HG02678 (cell line): Measurements from ENCODE around the gene KCTD11.
"Not testable (repeated sequence)": the region's sequence is repeated elsewhere in the genome, so short reads cannot be mapped to it uniquely, and the experiment has no call there.

Source experiments
- ATAC-seq: cut with Tn5 transposase; IDR thresholded peaks from one replicate; pipeline ENCODE4 v1.9.1; 2021; ENCODE audit warnings: mild to moderate bottlenecking, moderate library complexity; ENCODE audit not compliant: unreplicated experiment

Gene KCTD11

DNA sequence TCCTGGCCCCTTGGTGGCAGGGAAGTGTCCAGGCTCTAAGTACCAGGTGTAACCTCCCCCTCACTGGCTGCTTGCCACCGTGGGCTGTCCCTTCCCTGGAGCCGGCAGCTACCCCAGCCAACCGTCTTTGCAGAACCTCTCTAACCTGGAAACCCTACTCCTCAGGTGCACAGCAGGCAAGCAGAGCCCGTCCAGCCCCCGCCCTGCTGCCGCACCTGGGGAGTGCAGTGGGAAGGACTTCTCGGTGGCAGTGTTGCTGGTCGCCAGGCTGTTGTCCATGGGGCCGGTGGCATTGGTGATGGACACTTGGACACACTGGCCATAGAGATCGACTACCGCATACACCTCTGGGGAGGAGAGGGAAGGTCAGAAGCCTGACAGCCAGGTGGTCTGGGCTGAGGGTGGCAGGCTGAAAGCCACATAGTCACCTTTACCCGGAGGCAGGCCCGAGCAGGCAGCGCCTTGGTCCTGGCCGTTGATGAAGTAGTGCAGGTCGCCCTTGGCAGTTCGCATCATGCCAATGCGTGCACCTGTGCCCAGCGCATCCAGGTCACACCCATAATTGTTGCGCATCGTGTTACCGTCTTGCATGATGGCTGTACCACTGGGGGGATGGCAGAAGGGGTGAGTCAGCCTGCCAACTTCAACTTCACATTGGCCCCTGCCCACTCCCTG is 29.3 kb upstream of the KCTD11 start:
- ATAC-seq: no peak

DNA sequence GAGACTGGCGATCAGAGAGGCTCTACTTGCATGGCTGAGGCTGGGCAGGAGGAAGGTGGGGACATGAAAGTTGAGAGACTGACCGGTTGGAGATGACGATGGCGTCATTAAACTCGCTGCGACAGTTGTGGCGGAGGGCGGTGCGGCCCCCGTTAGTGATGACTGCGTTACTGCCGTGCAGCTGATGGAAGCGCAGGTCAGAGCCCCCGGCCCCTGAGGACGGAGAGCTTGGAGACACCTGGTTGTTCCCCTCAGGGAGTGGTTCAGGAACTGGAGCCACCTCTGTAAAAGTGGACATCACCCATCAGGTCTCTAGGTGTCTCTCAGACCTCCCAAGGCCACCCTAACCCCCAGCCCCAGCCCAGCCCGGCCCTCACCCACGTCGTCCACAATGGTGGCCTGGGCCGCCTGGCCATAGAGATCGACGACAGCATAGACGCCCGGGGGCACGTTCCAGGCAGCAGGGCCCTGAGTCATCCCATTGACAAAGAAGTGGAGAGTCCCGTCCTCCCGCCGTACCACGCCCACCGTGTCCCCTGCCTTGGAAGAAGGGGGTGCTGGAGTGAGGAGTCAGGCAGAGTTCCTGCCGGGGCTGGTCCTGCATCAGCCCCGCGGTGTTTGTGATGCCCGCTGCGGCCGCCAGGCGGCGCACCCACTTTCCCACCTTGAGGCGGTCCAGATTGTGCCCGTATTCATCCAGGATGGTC is 28.1 kb upstream of the KCTD11 start:
- no peak for ATAC-seq

DNA sequence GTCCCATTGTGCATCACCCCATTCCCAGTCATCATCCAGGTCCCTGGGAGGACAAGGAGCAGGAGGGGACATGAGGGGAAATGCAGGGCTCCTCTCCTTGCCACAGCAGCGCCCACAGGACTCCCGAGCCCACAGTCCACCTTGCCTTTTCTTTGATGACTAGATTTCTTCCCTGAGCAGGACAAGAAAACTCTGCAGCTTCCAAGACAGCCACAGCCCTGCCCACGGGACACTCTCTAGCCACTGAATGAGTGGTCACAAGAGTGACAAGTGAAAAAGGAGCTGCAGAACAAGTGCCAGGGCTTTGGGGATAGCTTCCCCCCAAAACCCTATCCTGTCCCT is 27.6 kb upstream of the KCTD11 start:
- no peak for ATAC-seq

DNA sequence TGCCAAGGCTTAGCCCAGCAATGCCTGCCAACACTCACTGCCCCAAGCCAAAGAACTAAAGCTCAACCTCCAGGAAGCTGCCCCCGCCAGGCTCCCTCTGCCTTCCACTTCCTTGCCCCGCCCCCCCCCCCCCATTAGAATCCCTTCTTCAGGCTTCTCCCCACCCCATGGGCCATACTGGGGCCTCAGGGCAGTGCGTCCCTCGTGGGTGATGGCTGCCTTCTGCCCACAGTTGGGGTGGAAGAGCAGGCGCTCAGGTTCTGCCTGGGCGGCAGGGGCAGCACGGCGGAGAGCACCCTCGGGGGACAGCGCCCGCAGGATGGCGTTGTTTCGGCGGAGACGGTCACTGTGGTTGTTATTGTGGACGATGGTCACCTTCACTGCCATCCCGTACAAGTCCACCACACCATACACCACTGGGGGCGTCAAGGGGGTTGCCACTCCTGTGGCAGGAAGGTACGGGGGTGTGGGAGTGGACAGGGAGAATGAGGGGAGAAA is 26.9 kb upstream of the KCTD11 start:
- ATAC-seq: no peak

DNA sequence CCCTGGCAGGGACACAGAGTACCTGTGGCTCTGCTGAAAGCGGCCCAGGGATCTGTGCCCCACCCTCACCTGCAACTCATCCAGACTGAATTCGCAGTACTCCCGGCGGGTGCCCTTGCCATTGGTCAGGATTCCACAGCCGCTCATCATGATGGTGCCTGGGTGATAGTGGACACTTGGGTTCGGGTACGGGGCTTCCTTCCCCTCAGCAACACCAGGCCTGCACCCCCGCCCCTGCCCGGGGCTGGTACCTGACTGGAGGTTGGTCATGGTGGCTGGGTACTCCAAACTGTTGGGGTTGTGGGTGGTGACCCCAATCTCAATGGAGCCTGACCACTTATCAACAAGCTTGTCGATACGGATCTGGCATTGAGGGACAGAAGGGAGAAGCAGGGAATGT is 25.8 kb upstream of the KCTD11 start:
- ATAC-seq: no peak

DNA sequence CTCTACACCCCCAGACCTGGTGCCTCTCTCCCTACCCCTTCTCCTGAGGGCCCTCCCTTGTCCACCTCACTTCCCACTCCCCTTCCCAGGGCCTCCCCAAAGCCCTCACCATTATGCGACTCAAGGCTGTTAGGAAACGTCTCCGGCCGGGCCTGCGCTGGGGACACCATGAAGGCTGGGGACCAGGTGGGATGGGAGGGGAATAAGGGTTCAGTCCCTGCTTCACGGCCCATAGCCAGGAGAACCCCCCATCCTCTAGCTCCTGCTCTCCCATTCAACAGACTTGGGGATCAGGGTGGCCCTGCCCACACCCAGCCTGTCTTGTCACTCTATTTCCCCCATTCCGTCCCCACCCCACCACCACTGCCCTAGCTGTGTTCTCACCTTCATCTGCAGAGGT is 24.9 kb upstream of the KCTD11 start:
- no peak for ATAC-seq

DNA sequence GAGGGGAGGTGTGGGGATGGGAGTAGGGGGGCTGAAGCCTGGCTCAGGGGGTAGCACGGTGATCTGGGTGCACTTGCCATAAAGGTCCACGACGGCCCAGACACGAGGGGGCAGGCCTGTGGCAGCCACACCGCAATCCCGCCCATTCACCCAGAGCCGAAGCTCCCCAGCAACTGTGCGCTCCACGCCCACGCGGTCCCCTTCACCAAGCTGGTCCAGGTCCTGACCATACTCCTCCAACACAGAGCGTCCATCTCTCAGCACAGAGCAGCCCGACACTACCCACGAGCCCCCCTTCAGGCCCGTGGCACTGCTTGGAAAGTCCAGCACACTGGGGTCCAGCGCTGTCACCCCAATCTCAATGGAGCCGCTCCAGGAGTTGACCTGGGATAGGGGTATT is 24.5 kb upstream of the KCTD11 start:
- no peak for ATAC-seq

DNA sequence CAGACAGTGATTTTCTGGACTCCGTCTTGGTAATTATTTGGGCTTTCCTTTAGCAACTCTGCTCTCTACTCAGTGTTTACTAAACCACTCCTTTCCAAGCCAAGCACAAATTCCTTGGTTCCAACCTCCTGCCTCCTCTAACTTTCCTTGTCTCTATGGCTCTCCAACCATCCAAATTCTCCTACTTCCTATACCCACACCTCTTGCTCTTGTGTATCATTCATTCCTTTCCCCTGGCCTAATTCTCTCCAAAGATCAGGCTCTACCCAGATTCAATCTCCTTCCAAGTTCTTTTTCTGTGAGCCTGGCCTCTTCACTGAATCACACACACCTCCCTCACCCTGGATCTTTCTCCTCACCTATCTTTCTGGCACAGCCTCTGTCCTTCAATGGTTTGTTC is 24.0 kb upstream of the KCTD11 start:
- ATAC-seq: no peak

DNA sequence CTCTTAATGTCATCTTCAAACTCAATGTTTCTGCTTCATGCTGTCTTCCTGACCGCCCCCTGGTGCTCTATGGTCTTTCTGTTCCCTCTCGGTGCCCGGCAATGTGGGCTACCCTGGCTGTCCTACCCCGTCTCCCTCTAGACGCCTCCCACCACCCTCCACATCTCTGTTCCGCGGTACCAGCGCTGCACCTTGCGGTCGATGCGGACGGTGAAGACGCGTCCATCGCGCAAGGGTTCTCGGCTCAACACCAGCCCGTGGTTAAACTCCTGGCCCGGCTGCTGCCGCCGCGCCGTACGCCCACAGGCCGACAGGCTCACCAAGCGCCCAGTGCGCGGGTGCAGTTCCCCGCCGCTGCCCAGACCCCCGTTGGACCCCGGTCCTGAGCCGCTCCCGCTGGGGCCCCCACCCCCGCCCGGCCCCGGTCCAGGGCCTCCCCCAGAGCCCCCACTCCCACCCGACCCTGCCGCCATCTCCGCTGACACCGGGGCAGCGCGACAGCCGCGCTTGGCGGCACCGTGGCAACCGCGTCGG is 23.1 kb upstream of the KCTD11 start, which contains the start of gene NEURL4:
NEURL4 (minus strand) TSS at position 496 of the 534 bp plus-strand sequence; CDS start at position 473, 23 bp downstream.
- ATAC-seq: peak; percentile 19

DNA sequence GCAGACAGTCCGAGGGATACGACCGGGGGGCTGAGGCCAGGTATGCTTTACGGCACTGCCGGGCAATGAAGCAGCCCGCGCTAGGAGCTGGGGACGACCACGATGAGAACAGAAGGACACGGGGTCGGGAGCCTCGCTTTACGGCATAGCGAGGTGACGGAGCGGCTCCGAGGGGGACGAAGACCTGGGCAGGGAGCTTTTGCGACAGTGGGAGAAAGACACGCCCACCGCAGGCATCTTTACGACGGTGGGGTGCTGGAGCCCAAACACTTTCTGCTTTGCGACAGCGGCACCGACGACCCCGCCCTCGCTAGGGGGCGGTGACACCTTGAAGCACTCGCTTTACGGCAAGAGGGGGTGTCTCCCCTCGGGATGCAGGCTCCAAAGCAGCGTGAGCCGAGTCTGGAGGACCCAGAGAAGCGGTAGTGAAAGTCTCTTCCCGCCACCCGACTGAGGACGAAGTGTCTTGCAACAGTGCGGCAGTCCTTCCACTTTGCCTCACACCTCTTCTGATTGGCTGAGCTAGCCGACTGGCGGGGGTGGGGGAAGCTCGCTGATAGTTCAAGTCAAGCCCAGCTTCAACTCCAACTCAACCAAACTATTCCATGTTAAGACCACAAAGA is 22.5 kb upstream of the KCTD11 start:
- peak; percentile 67 for ATAC-seq

DNA sequence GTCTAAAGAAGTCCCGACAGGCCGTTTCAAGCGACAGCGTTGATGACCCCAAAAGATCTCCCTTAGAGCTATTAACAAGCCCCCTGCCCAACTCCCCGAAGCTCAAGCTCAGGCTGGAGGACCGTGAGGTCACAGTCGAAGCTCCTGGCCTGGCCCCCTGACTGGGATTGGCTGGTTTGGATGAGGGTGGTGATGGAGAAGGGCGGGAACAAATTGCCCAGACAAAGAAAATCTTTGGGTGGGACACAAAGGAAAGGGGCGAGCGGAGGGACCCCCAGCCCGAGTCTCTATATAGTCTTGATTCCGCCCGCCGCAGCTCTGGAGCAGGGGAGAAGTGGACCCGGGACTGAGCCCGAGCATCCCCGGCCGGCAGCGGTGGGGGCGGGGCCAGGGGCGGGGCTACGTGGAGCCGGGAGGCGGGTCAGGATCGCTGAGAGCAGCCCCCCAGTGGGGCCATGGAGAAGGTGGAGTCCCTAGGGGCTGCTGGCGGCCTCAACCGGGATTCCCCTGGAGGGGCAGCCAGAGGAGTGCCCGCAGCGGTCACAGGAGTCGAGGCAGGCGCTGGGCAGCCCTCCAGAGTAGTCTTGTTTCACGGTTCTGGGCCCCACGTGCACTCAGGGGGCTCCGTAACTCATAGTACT is 21.8 kb upstream of the KCTD11 start:
- peak; percentile 36 for ATAC-seq

DNA sequence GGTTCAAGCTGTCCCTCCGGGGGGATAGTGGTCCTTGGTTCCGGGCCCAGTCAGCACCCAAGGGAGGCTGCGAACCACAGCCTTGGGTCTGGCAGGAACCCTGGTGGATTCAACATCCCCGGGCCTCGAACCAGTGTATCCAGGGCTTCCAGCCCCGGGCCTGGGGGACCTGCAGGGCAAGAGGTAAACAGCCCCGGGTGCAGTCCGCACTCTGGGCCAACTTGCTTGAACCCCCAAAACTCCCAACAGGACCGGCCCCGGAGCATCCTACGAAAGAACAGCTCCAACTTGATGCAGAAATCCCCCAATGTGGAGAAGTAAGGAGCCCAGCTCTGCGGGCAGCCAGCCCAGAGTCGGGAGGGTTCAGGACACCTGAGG is 21.3 kb upstream of the KCTD11 start:
- ATAC-seq: no peak

DNA sequence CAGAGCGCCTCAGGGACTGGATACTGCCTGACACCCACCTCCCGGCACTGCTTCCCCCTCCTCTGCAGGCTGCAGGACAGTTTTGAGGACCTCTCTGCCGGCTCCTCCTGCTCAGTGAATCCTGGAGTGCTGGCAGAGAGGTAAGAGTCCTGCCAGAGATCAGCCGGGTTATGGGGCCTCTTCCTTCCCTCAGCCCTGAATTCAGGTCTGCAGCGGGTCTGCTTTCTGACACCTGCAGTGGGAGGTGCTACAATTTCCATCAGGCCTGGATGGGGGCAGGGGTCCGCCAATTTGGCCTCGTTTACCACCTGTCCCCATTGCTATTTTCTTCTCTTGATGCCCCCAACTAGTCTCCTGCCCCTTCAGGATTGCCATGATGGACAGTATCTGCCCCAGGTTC is 19.9 kb upstream of the KCTD11 start:
- no peak for ATAC-seq

DNA sequence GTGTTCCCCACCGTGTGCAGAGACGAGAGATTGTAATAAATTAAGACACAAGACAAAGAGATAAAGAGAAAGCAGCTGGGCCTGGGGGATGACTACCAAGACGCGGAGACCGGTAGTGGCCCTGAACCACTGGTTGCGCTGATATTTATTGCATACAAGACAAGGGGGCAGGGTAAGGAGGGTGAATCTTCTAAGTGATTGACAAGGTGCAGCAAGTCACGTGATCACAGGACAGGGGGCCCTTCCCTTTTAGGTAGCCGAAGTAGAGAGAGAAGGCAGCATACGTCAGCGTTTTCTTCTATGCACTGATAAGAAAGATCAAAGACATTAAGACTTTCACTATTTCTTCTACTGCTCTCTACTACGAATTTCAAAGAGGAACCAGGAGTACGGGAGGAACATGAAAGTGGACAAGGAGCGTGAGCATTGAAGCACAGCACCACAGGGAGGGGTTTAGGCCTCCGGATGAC is 19.3 kb upstream of the KCTD11 start:
- ATAC-seq: not testable (repeated sequence)

DNA sequence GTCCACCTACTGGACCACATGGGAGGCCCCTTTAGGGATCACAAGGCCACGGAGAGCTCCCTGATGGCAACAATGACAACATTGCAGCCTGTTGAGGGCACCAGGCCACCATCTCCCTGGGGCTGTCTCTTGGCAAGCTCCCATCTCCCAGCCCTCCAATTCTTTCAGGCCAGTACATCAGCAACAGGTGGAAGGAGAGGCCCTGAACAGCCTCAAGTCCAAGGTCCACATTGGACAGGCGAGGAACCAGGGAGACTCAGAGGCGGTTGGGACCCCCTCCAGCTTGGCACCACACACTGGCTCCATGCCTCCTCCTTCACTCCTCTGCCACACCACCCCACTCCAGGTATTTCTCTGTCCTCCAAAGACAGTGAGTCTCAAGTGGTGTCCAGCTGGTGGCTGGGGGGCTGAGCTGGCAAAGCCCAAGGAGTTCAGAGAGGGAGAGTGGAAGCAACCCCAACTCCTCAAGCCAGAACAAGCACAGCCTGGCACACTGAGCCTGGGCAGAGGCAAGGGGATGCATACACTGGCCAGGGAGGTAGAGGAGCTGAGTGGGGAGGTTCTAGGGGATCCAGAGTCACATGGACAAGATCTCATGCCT is 16.9 kb upstream of the KCTD11 start:
- ATAC-seq: no peak

DNA sequence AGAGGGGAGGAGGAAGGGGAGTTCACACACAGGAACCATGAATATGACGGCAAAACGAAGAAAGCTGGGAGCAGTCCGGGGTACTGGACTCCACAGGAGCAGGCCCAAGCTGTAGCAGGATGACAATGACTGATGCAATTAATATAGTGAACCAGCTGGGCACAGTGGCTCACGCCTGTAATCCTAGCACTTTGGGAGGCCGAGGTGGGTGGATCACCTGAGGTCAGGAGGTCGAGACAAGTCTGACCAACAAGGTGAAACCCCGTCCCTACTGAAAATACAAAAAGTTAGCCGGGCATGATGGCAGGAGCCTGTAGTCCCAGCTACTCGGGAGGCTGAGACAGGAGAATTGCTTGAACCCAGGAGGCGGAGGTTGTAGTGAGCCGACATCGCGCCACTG is 16.2 kb upstream of the KCTD11 start:
- not testable (repeated sequence) for ATAC-seq

DNA sequence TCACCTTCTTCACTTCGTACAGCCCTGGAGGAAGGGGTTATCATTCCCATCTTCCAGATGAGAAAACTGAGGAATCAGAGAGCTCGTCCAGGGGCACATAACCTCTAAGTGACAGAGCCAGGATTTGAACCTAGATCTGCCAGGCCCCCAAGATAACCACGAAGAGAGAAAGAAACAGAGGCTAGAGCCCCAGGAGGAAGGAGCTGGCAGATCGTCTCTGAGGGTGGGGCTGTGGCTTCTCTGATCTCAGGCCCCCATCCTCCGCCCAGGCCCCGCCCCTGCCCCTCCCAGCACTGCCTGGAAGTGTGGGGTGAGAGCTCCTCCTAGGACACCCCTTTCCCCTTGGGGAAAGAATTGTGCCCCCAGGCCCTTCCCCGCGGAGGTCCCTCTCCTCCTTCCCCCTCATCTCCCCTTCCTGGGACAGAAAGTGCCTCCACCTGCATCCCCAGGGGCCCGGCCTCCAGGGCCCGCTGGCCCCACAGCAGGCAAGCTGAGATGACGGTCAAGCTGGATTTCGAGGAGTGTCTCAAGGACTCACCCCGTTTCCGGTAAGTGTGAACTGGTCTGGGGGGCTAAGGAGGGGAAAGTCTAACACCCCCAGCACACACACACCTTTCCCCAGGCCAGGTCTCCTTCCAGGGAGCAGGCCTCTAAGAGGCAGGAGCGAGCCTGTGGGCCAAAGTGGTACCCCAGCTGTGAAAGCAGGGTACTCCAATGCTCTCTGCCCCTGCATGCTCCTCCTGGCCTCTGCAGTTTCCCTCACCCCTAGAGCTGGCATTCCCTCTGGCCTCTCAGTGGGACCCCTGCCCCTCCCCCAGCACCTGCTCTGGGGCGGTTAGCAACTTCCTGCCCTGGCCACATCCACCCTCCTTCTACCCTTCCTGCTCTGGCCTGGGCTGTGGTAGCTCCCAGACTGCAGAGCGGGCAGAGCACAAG is 15.5 kb upstream of the KCTD11 start, which contains the start of gene ACAP1:
ACAP1 (plus strand) TSS at position 290 of the 936 bp plus-strand sequence; CDS start at position 496, 206 bp downstream.
- ATAC-seq: peak; percentile 65

DNA sequence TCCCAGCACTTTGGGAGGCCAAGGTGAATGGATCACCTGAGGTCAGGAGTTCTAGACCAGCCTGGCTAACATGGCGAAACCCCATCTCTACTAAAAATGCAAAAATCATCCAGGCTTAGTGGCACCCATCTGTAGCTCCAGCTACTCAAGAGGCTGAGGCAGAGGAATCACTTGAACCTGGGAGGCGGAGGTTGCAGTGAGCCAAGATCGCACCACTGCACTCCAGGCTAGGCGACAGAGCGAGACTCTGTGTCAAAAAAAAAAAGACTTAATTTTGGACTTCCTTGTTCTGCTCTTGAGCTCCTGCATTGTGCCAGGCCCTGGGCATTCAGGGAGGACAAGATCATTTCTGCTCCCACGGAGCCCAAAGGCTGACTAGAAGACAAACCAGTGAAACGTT is 14.4 kb upstream of the KCTD11 start:
- not testable (repeated sequence) for ATAC-seq

DNA sequence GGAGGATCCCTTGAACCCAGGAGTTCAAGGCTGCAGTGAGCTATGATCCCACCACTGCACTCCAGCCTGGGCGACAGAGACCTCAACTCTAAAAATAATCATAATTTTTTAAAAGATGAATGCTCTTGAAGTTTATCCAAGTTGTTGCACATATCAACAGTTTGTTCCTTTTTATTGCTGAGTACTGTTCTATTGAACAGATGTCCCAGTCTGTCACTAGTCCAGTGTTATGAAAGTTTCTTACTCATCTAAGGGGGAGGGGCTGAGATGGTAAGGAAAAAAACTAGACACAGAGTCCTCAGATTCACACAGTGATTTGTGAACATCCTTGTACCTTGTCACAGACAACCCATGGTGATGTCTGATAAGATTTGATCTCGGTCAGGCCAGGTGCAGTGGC is 11.8 kb upstream of the KCTD11 start:
- no peak for ATAC-seq

DNA sequence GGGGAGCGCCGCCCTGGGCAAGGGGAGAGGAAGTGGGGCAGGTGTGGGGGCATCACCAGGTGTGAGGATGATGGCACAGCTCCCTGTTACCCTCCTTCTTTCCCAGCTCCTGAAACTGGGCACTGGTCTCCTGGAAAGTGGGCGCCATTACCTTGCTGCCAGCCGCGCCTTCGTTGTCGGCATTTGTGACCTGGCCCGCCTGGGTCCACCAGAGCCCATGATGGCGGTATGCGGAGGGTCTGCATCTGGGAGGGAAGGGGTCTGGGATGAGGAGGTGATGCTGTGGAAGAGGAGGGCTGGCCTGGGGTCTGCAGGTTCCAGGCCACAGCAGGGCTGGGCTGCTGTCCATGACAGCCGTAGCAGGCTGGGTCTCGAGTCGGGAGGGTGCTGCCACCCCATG is 10.1 kb upstream of the KCTD11 start:
- no peak for ATAC-seq
